ENCODE results near the gene ATP6V1D. TPM values are rescaled to one million over a fixed set of nuclear protein-coding genes. Genes with fewer than 3 reads are reported as not detected.
"Not testable (repeated sequence)": the region's sequence is repeated elsewhere in the genome, so short reads cannot be mapped to it uniquely, and the experiment has no call there.

The ATP6V1D gene
- 63.8 and 67.8 TPM in 2 replicates for total RNA-seq
- long read RNA-seq, transcript ATP6V1D-201 (9 exons, 1,845 nt): major isoform, 554 of 580 reads
- long read RNA-seq, transcript ATP6V1D-209 (8 exons, 1,085 nt): minor isoform, 5 of 580 reads
- long read RNA-seq, partial matches to known transcripts: 6 of 580 reads
- long read RNA-seq, other reads (novel, unspliced or antisense): 14 of 580 reads

DNA sequence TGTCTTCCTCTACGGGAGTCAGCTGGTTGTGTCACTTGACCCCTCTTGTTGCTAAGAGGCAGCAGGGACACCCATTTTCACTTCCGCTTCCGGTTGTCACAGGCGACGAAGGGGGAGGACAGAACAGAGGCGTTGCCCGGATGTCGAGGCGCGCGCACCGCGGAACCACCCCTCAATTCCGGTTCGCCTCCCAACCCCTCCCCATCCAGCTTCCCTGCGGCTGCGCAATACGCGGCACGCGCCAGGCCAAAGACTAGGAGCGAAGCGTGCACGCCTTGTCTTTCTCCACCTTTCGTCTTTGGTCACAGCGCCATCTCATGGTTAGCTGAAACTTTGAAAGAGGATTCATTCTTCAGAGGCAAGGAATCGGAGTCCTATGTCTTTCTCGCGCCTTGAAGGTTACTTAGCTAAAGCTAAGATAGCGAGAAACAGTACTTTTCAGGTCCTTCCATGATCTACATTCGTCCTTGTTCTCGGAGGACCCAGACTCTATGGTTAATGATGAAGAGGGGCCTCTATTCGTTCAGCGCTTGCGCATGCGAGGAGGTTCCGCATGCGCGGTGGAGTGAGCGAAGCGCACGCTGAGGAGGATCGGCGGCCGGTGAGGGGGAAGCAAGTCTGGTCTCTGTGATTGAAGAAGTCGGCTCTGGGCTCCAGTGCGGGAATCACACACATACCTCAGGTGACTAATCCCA, at the start of gene ATP6V1D, which contains the start of gene EIF2S1:
Gene ATP6V1D, minus strand, starts transcription at position 30 of the 695 bp plus-strand sequence. CDS start 106 bp downstream, outside the sequence.
Gene EIF2S1, plus strand, starts transcription at position 554 of the 695 bp plus-strand sequence. CDS start 4,440 bp downstream, outside the sequence.
- H3K27me3 Mint-ChIP-seq (ENCODE audit: unreplicated experiment): no peaks in the 10 kb centered on the region
- H3K4me1 Mint-ChIP-seq (ENCODE audit: unreplicated experiment): peaks cover 41% of the 10 kb centered on the region
- peaks cover 7% of the 10 kb centered on the region for H3K36me3 Mint-ChIP-seq (ENCODE audit: unreplicated experiment)
- TF ChIP-seq, protein P1, sequence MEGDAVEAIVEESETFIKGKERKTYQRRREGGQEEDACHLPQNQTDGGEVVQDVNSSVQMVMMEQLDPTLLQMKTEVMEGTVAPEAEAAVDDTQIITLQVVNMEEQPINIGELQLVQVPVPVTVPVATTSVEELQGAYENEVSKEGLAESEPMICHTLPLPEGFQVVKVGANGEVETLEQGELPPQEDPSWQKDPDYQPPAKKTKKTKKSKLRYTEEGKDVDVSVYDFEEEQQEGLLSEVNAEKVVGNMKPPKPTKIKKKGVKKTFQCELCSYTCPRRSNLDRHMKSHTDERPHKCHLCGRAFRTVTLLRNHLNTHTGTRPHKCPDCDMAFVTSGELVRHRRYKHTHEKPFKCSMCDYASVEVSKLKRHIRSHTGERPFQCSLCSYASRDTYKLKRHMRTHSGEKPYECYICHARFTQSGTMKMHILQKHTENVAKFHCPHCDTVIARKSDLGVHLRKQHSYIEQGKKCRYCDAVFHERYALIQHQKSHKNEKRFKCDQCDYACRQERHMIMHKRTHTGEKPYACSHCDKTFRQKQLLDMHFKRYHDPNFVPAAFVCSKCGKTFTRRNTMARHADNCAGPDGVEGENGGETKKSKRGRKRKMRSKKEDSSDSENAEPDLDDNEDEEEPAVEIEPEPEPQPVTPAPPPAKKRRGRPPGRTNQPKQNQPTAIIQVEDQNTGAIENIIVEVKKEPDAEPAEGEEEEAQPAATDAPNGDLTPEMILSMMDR (IDR thresholded peaks at IDR 0.05): peak; percentile 97
- H3K9me3 Mint-ChIP-seq (ENCODE audit: unreplicated experiment): no peaks in the 10 kb centered on the region
- peak within 1 kb of the TSS; percentile 97 for H3K27ac Mint-ChIP-seq (ENCODE audit: unreplicated experiment)
- H3K4me3 Mint-ChIP-seq (ENCODE audit: unreplicated experiment): peak within 1 kb of the TSS; percentile 96
- peak; percentile 100 for DNase-seq (ENCODE audit: extremely low spot score, unreplicated experiment)

DNA sequence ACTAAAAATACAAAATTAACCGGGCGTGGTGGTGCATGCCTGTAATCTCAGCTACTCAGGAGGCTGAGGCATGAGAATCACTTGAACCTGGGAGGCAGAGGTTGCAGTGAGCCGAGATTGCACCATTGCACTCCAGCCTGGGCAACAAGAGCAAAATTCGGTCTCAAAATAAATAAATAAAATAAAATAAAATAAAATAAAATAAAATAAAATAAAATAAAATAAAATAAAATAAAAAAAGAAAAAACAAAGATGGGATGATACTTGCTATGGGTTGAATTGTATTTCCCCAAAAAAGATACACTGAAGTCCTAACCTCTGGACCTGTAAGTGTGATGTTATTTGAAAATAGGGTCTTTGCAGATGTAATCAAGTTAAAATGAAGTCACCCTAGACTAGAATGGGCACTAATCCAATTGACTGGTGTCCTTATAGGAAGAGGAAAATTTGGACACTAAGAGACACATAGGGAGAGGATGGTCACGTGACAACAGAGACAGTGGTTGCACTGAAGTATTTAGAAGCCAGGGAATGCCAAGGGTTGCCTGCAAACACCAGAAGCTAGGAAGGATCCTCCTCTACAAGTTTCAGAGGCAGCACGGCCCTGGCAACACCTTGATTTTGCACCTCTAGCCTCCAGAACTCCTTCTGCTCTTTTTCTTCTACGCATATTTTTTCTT, 48.7 kb upstream of the ATP6V1D start:
- H3K27ac Mint-ChIP-seq (ENCODE audit: unreplicated experiment); H3K9me3 Mint-ChIP-seq (ENCODE audit: unreplicated experiment); H3K4me1 Mint-ChIP-seq (ENCODE audit: unreplicated experiment); DNase-seq (ENCODE audit: extremely low spot score, unreplicated experiment); H3K36me3 Mint-ChIP-seq (ENCODE audit: unreplicated experiment); H3K4me3 Mint-ChIP-seq (ENCODE audit: unreplicated experiment); H3K27me3 Mint-ChIP-seq (ENCODE audit: unreplicated experiment): not testable (repeated sequence)

DNA sequence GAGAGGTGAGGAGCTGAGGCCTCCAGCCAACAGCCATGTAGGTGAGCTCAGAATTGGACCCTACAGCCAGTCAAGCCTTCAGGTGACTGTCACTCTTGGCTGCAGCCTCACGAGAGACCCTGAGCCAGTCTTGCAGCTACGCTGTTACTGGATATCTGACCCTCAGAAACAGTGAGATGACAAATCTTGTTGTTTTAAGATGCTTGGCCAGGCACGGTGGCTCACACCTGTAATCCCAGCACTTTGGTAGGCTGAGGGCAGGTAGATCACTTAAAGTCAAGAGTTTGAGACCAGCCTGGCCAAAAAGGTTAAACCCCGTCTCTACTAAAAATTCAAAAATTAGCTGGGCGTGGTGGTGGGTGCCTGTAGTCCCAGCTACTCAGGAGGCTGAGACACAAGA, 46.2 kb upstream of the ATP6V1D start:
- Mint-ChIP-seq H3K27ac (ENCODE audit: unreplicated experiment) (no peak overlapping the region), H3K9me3 (ENCODE audit: unreplicated experiment) (peaks cover 5% of the 10 kb centered on the region), H3K27me3 (ENCODE audit: unreplicated experiment) (no peaks in the 10 kb centered on the region), H3K4me1 (ENCODE audit: unreplicated experiment) (no peaks in the 10 kb centered on the region), H3K4me3 (ENCODE audit: unreplicated experiment) (no peak overlapping the region), H3K36me3 (ENCODE audit: unreplicated experiment) (no peaks in the 10 kb centered on the region)
- DNase-seq (ENCODE audit: extremely low spot score, unreplicated experiment): no peak
- TF ChIP-seq, protein P1 (IDR thresholded peaks at IDR 0.05): no peak

DNA sequence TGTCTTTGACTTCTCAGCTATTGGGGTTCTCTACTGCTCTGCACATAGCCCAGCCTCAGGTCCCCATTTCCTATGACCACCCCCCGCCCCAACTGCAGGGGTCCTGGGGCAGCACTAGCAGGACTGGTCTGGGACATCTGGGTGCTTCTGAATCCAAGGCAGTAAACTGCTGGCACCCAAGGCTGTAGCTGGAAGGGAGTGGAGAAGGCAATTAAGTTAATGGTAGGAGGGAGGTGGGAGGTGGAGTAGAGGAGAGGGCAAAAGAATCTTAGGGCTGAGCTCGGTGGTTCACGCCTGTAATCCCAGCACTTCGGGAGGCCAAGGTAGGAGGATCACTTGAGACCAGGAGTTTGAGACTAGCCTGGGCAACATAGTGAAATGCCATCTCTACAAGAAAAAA, 40.8 kb upstream of the ATP6V1D start:
- TF ChIP-seq, protein P1 (IDR thresholded peaks at IDR 0.05): no peak
- H3K9me3 Mint-ChIP-seq (ENCODE audit: unreplicated experiment): peaks cover 5% of the 10 kb centered on the region
- H3K4me3 Mint-ChIP-seq (ENCODE audit: unreplicated experiment): no peak overlapping the region
- H3K27ac Mint-ChIP-seq (ENCODE audit: unreplicated experiment): no peak overlapping the region
- DNase-seq (ENCODE audit: extremely low spot score, unreplicated experiment): peak; percentile 54
- H3K4me1 Mint-ChIP-seq (ENCODE audit: unreplicated experiment): peaks cover 5% of the 10 kb centered on the region
- peaks cover 2% of the 10 kb centered on the region for H3K27me3 Mint-ChIP-seq (ENCODE audit: unreplicated experiment)
- H3K36me3 Mint-ChIP-seq (ENCODE audit: unreplicated experiment): no peaks in the 10 kb centered on the region

- no peak overlapping the region for H3K4me3 Mint-ChIP-seq (ENCODE audit: unreplicated experiment)
- peaks cover 5% of the 10 kb centered on the region for H3K4me1 Mint-ChIP-seq (ENCODE audit: unreplicated experiment)
- TF ChIP-seq, protein P1 (IDR thresholded peaks at IDR 0.05): no peak
- H3K9me3 Mint-ChIP-seq (ENCODE audit: unreplicated experiment): peaks cover 1% of the 10 kb centered on the region
- H3K27me3 Mint-ChIP-seq (ENCODE audit: unreplicated experiment): peaks cover 2% of the 10 kb centered on the region
- no peaks in the 10 kb centered on the region for H3K36me3 Mint-ChIP-seq (ENCODE audit: unreplicated experiment)
- peak; percentile 71 for DNase-seq (ENCODE audit: extremely low spot score, unreplicated experiment)
- H3K27ac Mint-ChIP-seq (ENCODE audit: unreplicated experiment): no peak overlapping the region
These were observed 37.9 kb upstream of the ATP6V1D start for GRCh38 chr14:67397536-67397935.

All from osteocyte (in vitro differentiated cells).